Stimulated activated CD4-positive, alpha-beta T cell treated with anti-CD3 and anti-CD28 coated beads, TNF-alpha, amount 100 ng/mL, for 1 hour (primary cell): Measurements from ENCODE around the gene ICAM2.
A peak's percentile ranks its signal among the peaks of the same experiment; 100 is the strongest.
"Not testable (repeated sequence)": the region's sequence is repeated elsewhere in the genome, so short reads cannot be mapped to it uniquely, and the experiment has no call there.

Experiments used
- DNase-seq, 3 donors: peaks; one replicate each; pipeline ENCODE4 v3.0.0-alpha.2; 2020; ENCODE audit warnings: low read depth in 3 of 3, low spot score in 1 of 3

The ICAM2 gene

GRCh38 chr17:64045176-64045575 is 24.7 kb upstream of the ICAM2 start:
- DNase-seq, result no peak

- DNase-seq, result no peak
These were observed 22.5 kb upstream of the ICAM2 start for GRCh38 chr17:64042700-64043485.

GRCh38 chr17:64041912-64042311 is 21.5 kb upstream of the ICAM2 start:
- DNase-seq, result no peak

GRCh38 chr17:64040206-64040605 is 19.8 kb upstream of the ICAM2 start:
- DNase-seq, result no peak

GRCh38 chr17:64039106-64039400 is 18.6 kb upstream of the ICAM2 start:
- no peak for DNase-seq

- no peak for DNase-seq
These were observed 18.1 kb upstream of the ICAM2 start for GRCh38 chr17:64038331-64039105.

- DNase-seq, result no peak
These were observed 17.4 kb upstream of the ICAM2 start for GRCh38 chr17:64037802-64038201.

- no peak for DNase-seq
These were observed 16.7 kb upstream of the ICAM2 start for GRCh38 chr17:64037180-64037579.

- DNase-seq, result no peak
These were observed 15.9 kb upstream of the ICAM2 start for GRCh38 chr17:64036198-64036922.

- no peak for DNase-seq
These were observed 11.6 kb upstream of the ICAM2 start for GRCh38 chr17:64032081-64032480.

GRCh38 chr17:64028874-64029464 is 8.5 kb upstream of the ICAM2 start:
- peak; percentile 46 to 54 (median 49) for DNase-seq

GRCh38 chr17:64025732-64026294 is 5.4 kb upstream of the ICAM2 start:
- peak; percentile 68 to 86 (median 84) for DNase-seq

GRCh38 chr17:64024781-64025731 is 4.6 kb upstream of the ICAM2 start:
- DNase-seq, result peak in 1 of 3 donors; percentile 8

GRCh38 chr17:64024215-64024654 is 3.8 kb upstream of the ICAM2 start:
- no peak for DNase-seq

GRCh38 chr17:64022611-64023063 is 2.2 kb upstream of the ICAM2 start:
- no peak for DNase-seq

GRCh38 chr17:64019551-64019961 is 877 bp downstream of the ICAM2 start:
- not testable (repeated sequence) for DNase-seq

- no peak for DNase-seq
These were observed 3.0 kb downstream of the ICAM2 start for GRCh38 chr17:64017381-64017980.

- DNase-seq, result no peak
These were observed 3.5 kb downstream of the ICAM2 start for GRCh38 chr17:64016974-64017373.

GRCh38 chr17:64016231-64016784 is 4.1 kb downstream of the ICAM2 start:
- DNase-seq, result no peak
